Astrocyte of the cerebellum (primary cell): ENCODE data around the gene EFCAB11.

Experiments used
- DNase-seq: peaks from one replicate; pipeline ENCODE4 v3.0.0-alpha.2; 2011; ENCODE audit warnings: low read depth
- H3K4me3 ChIP-seq: 2 replicates; pipeline ENCODE4 v1.5.1; 2011; ENCODE audit warnings: mild to moderate bottlenecking, low read depth, low read length, moderate library complexity
- CTCF ChIP-seq: IDR thresholded peaks from 2 replicates; pipeline ENCODE4 v1.5.1; 2012; ENCODE audit warnings: low read length, low read depth, moderate library complexity, mild to moderate bottlenecking; ENCODE audit errors: missing control alignments
- in situ Hi-C: cut with HindIII; loops from 2 replicates; pipeline ENCODE4 v1.10.0; 2017; ENCODE audit warnings: low sequenced_read_pairs

The EFCAB11 gene

GRCh38 chr14:89794096-89794495, 160.4 kb downstream of the EFCAB11 start:
- TF ChIP-seq CTCF = no peak
- no peak overlapping the region for H3K4me3 ChIP-seq
- no peak for DNase-seq
- in situ Hi-C loops = no loop called here

GRCh38 chr14:89793367-89793716, 161.2 kb downstream of the EFCAB11 start:
- DNase-seq = no peak
- H3K4me3 ChIP-seq = no peak overlapping the region
- TF ChIP-seq CTCF = no peak
- in situ Hi-C loops = no loop called here

GRCh38 chr14:89792489-89793366, 161.8 kb downstream of the EFCAB11 start:
- no peak for DNase-seq
- in situ Hi-C loops = no loop called here
- H3K4me3 ChIP-seq = no peak overlapping the region
- no peak for TF ChIP-seq CTCF

GRCh38 chr14:89787525-89787924, 167.0 kb downstream of the EFCAB11 start:
- DNase-seq = peak; percentile 5
- in situ Hi-C loops = no loop called here
- H3K4me3 ChIP-seq = no peak overlapping the region
- no peak for TF ChIP-seq CTCF

- no peak overlapping the region for H3K4me3 ChIP-seq
- no peak for TF ChIP-seq CTCF
- in situ Hi-C loops = no loop called here
- DNase-seq = no peak
Measured at GRCh38 chr14:89781046-89781445, 173.5 kb downstream of the EFCAB11 start.

- TF ChIP-seq CTCF = no peak
- in situ Hi-C loops = no loop called here
Measured at GRCh38 chr14:89779707-89780106, 174.8 kb downstream of the EFCAB11 start.

GRCh38 chr14:89775946-89776345, 178.6 kb downstream of the EFCAB11 start:
- no peak overlapping the region for H3K4me3 ChIP-seq
- no peak for DNase-seq
- no peak for TF ChIP-seq CTCF
- in situ Hi-C loops = no loop called here

More at GRCh38 chr14:89779707-89780106, 174.8 kb downstream of the EFCAB11 start:
- H3K4me3 ChIP-seq = no peak overlapping the region
- no peak for DNase-seq
